ENCODE measurements around the gene CACNA1B.
"Not testable (repeated sequence)": the region's sequence is repeated elsewhere in the genome, so short reads cannot be mapped to it uniquely, and the experiment has no call there.

CACNA1B gene

DNA sequence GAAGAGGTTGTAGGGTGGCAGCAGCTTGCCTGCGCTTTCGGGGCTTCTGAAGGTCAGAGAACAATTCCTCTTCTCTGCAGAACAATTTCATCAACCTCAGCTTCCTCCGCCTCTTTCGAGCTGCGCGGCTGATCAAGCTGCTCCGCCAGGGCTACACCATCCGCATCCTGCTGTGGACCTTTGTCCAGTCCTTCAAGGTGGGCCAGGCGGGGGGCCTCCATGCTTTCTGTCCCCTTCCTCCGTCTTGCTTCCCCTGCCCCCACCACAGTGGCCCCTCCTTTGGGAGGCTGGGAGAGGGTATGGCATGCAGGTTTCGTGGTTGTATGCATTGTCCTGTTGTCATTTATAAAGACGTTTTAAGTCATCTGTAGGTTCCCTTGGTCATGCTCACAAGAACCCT is 195.8 kb downstream of the CACNA1B start:
- no peak for DNase-seq (ENCODE audit: low spot score)

DNA sequence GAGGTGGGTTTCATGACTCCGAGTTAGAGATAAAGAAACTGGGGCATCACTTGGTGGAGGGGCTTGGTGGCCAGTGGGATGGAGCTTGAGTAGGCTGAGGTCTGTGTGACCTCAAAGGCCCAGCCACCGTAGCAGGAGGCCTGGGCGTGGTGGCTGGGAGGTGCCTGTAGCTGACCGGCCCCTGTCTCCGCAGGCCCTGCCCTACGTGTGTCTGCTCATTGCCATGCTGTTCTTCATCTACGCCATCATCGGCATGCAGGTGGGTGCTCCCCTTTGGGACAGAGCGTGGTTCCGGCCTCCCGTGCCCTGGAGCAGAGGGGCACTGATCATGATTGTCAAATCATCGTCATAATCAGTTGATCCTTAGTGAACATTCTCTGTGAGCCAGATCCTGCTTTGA is 196.2 kb downstream of the CACNA1B start:
- no peak for DNase-seq (ENCODE audit: low spot score)

DNA sequence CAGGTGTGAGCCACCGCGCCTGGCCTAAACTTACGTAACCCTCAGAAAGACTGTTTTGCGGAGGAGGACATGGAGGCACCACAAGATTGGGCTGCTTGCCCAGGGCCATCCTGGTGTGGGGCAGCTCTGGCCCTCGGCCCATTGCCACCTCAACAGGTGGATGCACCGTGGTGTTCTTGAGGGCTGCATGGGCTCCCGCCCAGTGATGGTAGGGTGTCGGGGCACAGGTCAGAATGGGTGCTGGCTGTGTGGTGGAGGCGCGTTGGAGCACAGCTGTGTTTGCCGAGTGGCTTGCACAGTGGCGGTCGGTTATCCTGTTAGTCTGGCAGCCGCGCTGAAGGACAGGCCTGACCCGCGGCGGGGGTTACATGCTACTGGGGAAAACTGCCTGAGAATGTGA is 196.9 kb downstream of the CACNA1B start:
- DNase-seq (ENCODE audit: low spot score), result no peak

DNA sequence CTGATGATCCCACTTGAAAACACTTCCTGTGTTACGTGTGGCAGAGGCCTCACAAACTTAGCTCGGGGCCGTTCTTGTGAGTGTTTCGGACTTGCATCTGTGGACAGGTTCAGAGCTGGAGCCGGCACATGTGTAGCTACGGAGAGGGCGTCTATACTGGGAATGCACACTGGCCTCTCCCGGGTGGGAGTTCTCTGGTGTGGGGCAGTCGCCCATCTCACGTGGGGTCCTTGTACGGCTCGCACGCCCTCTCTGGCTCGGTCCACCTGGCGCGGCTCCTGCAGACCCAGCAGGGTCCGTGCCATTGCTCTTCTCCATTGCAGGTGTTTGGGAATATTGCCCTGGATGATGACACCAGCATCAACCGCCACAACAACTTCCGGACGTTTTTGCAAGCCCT is 197.9 kb downstream of the CACNA1B start:
- no peak for DNase-seq (ENCODE audit: low spot score)

DNA sequence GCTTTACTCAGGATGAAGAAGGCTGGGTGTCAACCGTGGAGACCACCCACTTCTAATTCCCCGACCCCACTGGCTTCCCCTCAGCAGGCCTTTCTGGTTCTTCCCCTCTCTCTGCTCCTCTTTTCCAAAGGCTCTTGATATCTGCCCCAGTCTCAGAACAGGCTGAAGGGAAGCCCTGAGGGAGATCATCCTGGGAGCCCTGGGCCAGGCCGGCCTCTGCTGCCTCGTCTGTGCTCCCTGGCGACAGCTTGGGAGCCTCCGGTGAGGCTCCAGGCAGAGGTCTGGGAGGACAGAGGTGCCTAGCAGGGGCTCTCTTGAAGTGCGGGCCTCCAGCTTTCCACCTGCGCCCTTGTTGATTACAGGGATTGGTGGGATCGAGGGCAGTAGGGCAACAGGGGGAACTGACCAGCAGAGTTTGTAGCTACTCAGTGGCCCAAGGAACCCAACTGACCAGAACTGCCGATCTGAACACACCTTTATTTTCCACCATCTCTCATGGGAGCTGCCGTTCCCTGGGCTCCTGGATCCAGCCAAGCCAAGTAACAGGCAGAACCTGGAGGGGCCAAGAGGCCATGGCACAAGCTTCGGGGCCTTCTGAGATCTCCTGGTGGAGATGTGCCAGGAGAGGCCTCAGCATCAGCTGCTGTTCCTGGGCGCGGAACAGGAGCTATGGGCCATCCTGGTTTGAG is 198.5 kb downstream of the CACNA1B start:
- DNase-seq (ENCODE audit: low spot score), result no peak

DNA sequence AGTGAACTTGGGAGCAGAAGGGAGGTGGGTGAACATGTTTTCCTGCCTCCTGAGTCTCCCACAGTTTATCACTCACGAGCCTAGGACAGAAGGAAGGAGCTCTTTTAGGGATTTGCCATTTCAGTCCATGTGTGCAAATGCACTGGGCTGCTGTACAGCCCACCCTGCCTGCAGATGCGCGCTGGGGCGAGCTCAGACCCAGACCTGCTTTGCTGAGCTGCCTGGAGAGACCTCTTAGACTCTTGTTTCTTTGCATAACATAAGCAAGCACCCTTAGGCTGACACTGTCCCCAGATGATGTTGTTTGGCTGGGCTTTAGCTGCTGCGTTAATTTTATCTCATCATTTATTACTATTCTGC is 199.0 kb downstream of the CACNA1B start:
- no peak for DNase-seq (ENCODE audit: low spot score)

DNA sequence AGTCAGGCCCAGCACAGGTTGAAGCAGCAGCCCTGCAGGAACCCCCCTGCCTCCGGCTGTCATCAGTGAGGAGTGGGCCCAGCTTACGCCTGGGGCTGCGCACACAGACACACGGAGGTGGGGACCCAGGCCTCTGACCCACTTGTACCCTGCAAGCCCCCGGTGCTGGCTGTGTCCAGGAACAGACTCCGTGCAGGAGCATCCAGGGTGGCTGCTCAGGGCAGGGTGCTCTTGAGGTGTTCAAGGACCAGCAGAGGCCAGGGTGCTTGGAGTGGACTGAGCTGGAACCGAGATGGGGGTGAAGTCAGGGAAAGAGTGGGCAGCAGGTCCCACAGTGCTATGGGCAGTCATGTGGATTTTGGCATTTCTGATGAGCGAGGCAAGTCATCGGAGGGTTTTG is 199.5 kb downstream of the CACNA1B start:
- DNase-seq (ENCODE audit: low spot score), result no peak

DNA sequence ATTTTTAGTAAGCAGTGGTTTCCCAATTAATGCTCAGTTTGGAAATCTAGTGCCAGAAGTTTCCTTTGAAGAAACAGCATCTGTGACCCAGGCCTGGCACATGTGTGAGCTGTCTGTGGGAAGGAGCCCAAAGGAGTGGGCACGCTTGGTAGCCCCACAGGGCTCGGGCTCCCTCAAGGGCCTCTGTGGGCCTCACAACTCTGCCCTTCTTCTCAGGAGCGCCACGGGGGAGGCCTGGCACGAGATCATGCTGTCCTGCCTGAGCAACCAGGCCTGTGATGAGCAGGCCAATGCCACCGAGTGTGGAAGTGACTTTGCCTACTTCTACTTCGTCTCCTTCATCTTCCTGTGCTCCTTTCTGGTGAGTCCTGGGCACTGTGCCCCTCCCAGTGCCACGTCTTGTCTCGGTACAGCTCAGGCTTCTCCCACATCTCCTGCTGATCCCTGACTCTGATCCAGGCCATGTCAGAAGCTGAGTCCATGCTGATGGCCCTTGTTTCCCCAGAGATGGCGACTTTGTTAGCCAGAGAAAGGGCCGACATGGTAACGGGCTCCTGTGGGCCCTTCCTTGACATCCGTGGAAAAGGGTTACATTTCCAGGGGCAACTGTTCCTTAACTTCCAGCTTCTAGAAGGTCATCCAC is 200.4 kb downstream of the CACNA1B start:
- DNase-seq (ENCODE audit: low spot score), result no peak

DNA sequence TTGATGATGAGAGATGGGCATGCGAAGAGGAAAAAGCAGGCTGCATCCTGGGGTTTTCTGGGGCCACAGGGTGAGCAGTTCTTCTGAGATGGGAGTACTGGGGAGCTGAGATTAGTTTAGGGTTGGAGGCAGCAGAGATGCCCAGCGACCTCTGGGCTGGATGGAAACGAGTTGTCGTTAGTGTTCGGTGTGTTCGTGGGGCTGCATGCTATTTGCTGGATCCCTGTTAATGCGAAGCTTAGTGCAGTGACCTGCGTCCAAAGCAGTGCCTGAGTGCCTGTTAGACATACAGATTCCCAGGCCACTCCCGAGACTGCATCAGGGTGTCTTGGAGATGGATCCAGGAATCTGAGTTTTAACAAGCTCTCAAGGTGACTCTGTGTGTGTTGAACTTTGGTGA is 201.3 kb downstream of the CACNA1B start:
- no peak for DNase-seq (ENCODE audit: low spot score)

DNA sequence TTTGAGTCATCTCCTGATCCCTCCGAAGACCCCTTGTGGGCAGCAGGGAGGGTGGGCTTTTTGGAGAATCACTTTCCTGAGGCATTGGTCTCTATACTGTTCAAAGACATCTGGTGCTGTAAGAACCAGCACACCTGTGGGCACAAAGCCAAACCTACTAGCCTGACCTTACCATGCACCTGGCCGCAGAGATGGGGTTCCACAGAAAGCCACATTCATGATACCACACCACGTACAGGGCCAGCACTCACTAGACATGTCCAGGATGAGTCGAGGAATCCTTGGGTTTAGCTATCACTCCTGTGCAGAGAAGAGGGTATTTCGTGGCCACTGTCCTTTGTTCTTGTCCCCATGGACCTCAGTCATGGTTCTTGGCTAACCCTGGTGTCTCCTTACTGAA is 203.4 kb downstream of the CACNA1B start:
- DNase-seq (ENCODE audit: low spot score), result no peak

DNA sequence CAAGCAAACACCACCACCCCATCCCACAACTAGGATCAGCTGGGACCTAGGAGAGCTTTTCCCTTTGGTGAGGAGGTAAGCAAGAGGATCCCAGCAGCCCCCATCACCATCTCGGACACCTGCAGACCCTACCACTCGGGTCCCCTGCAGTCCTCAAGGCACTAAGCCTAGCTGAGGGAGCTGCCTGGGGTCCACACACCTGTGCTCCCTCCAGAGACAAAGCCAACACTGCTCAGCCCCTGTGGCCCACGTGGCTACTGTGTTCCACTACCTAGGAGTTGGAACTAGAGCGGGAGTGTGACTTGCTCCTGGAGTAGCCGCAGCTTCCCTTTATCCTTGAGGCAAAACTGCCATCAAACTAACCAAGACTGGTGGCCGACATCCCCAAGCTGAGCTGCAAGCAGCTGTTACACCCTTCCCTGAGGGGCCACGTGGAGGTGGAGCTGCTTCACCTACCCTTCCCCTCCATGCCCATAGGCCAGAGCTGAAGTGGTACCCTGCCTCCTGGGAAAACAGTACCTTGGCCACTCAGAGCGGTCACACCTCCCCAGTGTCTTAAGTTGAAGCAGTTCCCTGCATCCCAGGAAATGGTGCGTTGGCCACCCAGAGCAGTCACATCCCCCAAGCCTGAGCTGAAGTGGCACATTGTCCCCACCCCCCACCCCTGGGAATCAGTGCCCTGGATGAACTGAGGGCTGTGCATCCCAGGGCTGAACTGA is 205.5 kb downstream of the CACNA1B start:
- DNase-seq (ENCODE audit: low spot score), result no peak

DNA sequence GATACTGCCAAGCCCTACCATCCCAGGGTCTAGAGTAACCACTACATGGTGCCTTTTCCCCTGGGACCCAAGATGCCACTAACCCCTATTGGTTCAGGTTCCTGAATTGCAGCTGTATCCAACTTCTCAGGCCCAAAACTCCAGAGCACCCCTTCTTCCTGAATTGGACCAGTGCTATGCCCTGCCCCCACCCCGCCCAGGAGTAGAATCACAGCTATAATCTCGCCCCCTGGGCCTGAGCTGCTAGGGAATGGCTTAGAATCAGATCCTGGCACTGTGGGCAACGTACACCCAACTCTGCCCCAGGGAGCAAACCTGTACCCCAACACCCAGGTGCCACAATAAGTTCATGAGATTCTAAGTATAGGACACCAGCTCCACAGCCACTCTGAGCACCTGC is 206.3 kb downstream of the CACNA1B start:
- no peak for DNase-seq (ENCODE audit: low spot score)

DNA sequence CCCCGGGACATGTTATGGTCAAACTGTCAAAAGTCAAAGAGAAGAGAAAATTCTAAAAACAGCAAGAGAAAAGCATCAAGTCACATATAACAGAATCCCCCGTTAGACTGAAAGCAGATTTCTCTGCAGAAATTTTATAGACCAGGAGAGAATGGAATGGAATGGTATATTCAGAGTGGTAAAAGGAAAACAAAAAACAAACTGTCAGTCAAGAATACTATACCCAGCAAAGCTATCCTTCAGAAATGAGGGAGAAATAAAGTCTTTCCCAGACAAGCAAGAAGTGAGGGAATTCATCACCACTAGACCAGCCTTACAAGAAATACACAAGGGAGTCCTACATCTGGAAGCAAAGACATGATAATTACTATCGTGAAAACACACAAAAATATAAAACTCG is 208.0 kb downstream of the CACNA1B start:
- no peak for DNase-seq (ENCODE audit: low spot score)

DNA sequence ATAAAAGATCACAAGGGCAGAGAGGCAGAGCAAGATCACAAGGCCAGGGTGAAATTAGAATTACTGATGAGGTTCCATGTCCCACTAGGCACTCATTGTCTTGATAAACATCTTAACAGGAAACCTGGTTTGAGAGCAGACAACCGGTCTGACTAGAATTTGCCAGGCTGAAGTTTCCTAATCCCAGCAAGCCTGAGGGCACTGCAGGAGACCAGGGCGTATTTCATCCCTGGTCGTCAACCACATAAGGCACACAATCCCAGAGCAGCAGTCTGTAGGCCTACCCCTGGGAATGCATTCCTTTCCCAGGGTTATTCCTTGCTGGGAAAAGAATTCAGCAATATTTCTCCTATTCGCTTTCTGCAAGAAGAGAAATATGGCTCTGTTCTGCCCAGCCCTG is 214.5 kb downstream of the CACNA1B start:
- not testable (repeated sequence) for DNase-seq (ENCODE audit: low spot score)

DNA sequence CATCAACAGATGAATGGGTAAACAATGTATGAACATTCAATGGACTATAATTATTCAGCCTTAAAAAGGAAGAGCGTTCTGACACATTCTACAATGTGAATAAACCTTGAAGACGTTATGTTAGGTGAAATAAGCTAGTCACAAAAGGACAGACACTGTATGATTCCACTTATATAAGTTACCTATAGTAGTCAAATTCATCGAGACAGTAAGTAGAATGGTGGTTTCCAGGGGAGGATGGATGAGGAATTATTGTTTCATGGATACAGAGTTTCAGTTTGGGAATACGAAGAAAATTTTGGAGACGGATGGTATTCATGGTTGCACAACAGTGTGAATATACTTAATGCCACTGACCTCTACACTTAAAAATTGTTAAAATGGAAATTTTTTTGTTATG is 216.4 kb downstream of the CACNA1B start:
- DNase-seq (ENCODE audit: low spot score), result no peak

DNA sequence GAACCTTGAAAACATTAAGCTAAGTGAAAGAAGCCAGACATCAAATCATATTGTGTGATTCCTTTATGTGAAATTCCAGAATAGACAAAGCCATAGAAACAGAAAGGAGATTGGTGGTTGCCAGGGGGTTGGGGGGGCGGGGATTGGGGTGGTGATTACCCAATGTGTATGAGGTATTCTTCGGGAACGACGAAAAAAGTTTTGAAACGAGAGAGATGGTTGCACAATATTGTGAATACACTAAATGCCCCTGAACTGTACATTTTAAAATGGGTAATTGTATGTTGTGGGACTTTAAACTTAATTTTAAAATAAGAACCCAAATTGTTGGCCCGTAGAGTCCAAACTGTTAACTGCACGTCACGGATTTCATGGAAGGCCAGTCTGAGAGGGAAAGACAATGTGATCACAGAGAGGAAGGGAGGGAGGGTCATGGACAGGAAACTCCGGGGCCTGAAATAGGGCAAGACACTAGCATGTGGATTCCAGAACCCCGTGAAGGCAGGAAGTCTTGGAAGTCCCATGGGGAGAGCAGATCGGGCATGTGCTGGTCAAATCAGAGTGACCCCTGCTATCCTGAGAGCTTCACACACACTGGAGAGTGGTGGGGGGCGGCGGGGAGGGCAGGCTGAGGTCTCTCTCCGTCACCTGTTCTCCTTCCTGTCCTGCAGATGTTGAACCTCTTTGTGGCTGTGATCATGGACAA is 218.4 kb downstream of the CACNA1B start:
- DNase-seq (ENCODE audit: low spot score), result no peak

DNA sequence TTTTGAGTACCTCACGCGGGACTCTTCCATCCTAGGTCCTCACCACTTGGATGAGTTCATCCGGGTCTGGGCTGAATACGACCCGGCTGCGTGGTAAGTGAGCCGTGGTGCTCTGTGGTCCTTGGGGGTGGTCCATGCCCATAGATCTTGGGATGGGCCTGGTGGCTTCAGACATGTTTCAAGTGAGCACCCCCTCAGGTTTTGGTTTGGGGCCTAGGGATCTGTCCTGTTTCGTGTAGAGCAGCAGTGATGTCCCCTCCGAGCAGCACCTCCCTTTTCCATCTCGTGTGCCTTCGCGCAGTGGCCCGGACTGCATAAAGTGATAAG is 218.9 kb downstream of the CACNA1B start:
- no peak for DNase-seq (ENCODE audit: low spot score)

DNA sequence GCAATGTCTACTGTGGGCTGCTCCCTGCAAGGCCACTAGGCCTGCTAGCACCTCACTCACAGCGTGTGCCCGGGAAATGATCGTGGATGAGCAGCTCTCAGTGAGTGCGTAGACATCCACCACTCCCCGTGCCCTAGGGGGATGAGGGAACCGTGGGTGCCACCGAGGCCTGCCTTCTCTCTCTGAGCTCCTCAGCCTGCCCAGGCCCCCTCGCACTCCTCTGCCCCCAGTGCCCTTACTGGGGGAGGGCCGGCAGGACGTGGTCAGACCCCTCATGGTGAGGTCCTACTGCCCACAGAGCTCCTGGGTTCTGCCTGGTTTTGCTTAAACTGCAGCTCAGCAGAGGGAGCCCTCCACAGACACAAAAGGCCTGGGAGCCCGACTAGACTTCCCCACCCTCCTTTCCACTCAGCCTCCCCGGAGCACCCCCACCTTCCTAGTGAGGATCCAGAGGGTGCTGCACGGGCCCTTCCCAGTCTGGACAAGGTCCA is 220.0 kb downstream of the CACNA1B start:
- no peak for DNase-seq (ENCODE audit: low spot score)

DNA sequence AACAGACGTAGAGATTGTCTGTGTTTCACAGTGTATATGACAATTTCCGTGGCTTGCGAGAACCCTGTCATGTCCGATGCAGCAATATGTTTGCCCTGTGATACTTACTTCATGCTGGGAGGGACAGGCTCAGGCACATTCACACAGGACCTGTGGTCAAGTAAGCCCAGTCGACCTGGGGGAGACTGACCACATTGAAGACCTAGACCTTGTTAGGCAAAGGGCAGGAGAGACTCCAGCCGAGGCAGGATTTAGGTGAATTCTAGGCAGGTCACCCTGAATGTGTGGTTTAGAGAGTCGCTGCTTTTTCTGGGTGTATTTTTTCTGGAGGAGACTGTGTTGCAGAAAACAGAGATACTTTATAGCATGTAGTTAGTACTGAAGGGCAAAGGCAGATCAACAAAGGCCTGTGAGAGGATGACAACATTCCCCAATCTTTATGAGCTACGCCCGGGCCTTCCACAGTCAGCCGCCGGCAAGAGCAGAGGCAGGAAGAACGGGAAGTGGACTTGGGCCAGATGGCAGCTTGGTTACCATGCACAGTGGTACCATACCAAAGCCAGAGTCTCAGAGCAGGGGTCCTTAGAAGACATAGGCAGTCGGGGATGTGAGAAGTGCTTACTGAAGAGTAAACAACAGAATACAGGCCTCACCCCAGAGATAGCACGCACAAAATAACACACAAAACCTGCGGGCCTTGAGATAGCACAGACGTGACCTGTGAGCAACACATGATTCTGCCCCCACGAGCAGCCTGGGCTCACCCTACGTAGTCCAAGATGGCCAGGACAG is 220.7 kb downstream of the CACNA1B start:
- DNase-seq (ENCODE audit: low spot score), result no peak

DNA sequence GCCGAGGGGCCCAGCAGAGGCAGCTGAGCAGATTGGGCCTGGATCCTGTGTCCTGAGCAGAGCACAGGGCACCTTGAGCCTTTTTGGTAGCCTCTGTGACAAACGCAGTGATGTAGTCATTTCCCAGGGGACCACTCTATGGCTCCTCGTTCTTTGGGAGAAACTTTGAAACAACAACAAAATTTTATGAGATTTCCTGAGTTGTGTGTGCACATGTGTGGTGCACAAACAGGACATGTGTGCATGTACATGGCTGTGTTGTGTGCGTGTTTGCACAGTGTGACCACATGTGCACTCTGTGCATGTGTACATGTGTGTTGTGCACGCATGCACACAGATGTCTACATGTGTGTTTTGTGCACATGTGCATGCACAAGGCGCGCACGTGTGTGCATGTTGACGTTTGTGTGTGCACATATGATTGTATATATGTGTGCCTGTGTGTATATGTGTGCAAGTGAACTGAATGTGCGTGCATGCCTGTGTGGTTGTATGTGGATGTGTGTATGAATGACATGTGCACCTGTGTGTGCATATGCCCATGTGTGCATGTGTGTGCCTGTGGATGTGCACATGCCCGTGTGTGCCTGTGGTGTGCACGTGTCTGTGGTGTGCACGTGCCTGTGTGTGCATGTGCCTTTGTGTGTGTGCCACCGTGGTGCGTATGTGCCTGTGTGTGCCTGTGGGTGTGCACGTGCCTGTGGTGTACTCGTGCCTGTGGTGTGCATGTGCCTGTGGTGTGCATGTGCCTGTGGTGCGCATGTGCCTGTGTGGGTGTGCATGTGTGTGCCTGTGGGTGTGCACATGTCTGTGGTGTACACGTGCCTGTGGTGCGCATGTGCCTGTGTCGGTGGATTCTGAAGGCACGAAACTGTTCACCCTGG is 221.6 kb downstream of the CACNA1B start:
- no peak for DNase-seq (ENCODE audit: low spot score)
